ENCODE data around the gene SLC38A2. TPM values are rescaled to one million over a fixed set of nuclear protein-coding genes. Genes with fewer than 3 reads are reported as not detected.

The SLC38A2 gene
- total RNA-seq, 1 donor from 2014 or later, result 140 TPM

DNA sequence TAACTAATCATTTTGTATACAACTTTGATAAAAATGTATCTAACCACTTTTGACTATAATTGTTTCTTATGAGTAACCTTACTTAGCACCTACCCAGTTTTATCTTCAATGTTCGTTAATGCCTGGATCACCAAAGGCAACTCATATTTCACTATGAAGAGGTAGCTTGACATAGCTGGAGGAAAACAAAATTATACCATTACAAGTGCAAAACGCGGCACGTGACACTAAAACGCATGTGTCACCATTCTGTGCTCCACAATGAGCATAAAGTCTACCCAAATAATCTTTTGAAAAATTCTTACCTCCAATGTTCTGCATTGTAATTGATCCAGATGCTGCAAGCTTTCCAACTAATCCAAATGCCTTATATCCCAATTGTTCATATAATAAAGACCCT lies 5.8 kb downstream of the SLC38A2 start:
- intact Hi-C loops (cut with DNase I), result no loop called here

DNA sequence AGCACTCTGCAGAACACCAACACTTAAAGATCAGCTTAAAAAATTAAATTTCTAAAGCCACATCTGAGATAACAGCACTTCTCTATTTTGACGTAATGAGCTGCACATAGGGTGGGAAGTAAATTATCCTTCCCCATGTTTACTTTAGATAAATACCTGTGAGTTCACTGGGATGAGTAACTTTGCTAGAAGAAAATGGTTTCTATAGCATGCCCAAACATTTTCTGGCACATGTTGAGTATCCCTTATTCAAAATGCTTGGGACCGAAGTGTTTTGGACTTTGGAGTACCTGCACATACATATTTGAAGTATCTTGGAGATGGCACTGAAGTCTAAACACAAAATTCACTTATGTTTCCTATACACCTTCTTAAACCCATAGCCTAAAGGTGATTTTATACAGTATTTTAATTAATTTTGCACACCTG lies 6.6 kb downstream of the SLC38A2 start:
- intact Hi-C loops (cut with DNase I), result no loop called here
- no peak for DNase-seq (ENCODE audit: low spot score)

More for the DNA sequence above, 5.8 kb downstream of the SLC38A2 start:
- no peak for DNase-seq (ENCODE audit: low spot score)

DNA sequence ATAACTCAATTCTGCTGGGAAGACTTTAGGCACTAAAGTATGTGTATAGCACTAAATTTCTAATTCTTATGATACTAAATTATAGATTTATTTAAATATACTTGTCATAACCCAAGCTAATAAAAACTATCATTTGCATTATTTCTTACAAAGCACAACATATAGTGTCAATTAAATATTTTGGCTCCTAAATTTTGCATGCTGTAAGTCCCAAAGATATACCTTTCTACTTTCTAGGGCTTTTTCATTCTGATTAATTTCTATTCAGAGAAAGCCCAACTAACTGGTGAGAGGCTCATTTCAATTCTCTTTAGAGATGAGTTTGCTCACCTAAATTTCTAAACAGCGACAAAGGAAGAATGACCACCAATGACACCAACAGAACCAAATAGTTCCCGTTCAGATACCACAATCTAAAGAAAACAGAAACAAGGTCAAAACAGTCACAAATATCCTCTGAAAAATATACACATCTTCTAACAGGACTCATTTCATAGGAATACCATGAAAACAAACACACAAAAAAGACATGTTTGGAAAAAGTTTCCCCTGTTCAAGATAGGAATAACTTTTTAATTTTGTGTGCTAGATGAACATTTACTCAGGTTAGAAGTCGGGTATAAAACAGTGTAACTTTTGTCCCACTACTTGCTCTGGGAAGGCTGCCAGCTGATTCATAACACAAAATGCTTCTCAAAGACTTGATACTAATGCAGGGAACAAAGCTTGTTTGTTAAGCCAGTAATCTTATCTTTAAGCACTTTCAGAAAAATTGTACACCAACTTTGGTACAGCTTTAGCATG lies 7.6 kb downstream of the SLC38A2 start:
- no peak for DNase-seq (ENCODE audit: low spot score)
- intact Hi-C loops (cut with DNase I), result no loop called here

DNA sequence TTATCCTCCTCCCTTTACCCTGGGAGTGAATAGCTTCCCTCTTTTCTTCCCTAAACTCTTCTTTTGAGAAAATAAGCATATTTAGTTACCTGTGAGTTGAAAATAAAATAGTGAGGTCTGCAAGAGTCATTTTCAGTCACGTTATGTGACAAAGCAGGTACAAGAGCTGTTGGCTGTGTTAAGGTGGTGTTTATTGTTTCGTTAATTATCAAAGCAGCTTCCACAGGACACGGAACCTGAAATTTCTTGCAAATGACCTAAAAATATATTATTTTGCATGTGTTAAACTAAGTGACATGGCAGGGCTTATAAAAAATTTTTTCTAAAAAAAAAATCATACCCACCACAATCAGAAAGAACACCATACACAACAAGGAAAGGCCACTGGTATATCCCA lies 8.3 kb downstream of the SLC38A2 start:
- no peak for DNase-seq (ENCODE audit: low spot score)
- intact Hi-C loops (cut with DNase I), result no loop called here

DNA sequence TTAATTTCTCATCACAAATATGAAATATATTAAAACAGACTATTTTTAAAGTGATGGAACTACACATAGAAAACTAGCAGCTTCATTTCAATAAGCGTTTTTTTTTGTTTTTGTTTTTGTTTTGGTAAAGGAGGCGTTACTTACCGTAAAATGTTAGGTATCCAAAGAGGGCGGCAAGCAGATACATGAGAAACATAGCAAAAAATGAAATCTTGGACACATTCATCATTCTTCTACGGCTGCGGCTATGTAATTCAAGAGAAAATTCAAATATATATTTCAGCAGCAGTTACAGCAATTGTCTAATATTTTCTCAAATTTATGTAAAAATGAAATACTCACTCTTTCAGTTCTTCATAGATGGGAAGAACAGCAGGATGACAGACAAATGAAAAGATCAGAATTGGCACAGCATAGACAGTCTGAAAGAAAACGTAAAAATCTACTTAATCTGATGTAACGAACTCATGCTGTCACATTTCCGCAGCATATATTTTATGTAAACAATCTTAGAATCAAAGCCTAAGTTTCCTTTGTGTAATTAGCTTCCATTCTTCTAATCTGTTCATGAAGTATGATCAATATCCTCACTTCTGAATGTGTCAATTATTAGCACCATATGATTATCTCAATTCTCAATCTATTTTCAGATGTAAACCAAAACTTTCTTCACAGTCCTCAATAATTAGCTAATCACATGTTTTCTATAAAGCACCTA lies 8.8 kb downstream of the SLC38A2 start:
- no peak for DNase-seq (ENCODE audit: low spot score)
- intact Hi-C loops (cut with DNase I), result no loop called here

DNA sequence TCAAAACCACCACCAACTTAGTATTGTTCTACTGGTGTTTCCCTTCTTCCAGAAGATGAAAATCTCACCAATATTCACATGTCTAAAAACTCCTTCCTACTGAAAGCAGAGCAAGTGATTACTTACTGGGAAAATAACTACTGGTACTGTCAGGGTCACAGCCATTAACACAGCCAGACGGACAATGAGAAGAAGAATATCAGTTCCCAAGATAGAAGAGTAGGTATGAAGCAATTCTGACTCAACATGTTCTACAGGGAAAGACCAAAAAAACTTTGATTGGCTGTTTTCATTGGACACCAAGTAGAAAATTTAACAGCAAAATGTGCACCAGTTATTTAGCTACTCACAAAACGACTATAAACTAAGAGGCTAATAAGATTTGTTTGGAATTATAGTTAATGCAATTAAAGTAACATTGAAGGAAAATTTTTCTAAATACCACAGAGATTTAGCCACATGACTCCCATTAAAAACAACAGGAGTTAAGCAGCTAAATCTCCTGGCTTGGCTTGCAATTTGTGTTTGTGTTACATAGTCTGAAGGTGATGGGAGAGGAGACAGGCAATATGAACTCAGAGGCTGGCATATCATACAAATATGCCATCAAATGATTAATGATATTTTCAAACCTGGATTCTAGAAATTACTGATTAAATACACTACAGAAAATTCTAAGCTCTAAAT lies 9.5 kb downstream of the SLC38A2 start:
- DNase-seq (ENCODE audit: low spot score), result no peak
- intact Hi-C loops (cut with DNase I), result no loop called here

DNA sequence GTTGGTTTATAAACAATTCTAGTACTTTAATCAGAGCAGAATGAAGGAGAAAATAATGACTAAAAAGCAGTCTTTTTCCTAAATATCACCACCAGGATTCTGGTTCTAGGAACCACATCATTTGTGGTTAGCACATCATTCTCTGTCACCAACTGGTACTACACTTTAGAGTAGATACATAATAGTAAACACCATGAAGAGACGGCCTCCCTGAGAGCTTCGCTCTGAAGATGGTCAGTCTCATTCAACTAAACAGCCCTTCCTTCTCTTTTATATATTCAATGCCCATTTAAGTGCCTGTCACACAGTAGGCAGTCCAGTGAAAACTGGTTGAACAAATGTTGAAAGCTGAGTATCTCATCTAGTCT lies 10.9 kb downstream of the SLC38A2 start:
- DNase-seq (ENCODE audit: low spot score), result no peak
- intact Hi-C loops (cut with DNase I), result no loop called here

DNA sequence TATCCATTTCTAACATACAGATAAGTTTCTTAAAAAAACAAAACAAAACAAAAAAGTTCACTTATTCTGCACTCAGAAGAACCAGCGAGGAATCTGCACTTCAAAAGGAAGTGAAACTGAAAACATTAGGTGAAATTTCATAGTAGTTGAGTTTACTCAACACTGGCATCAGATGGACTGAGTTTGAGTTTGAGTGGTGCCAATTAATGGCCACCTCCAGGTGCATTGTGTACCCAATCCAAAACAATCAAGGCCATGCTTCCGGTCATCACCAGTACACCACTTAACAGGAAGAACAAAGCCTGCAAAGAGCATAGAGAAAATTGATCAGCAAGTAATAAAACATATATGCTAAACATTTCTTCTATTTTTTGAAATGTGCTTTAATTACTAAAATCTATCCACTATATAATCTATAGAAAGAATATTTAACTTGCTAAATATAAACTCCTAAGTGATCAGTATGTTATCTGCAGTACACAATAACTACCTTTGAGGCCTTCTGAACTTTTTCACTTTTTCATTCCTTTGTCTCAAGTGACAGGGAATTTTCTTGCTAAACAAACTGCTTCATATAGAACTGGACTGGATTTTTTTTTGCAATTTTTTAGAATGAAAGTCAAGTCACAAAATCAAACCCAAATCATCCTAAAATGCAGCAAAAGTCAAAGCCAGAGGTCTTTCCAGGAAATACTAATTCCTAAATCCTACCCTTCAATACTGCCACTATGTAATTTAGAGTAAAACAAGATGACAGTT lies 11.5 kb downstream of the SLC38A2 start:
- intact Hi-C loops (cut with DNase I), result no loop called here
- DNase-seq (ENCODE audit: low spot score), result no peak

DNA sequence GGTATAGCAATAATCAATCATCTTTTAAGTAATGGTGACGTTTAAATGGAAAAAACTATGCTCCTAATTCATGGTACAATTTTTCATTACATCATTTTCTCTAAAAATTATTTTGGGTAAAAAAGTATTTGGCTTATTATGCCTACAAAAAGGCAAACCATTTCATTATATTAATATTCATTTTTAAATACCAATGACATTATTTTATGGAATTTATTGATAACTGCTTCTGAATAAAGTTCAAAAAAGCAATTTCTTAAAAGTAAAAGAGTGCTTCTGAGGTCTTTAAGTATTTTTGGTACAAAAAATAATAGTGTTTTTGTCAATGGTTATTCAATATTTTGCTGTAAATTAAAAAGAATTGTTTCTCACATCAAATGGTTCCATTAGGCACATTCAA lies 12.2 kb downstream of the SLC38A2 start:
- intact Hi-C loops (cut with DNase I), result no loop called here
- no peak for DNase-seq (ENCODE audit: low spot score)

DNA sequence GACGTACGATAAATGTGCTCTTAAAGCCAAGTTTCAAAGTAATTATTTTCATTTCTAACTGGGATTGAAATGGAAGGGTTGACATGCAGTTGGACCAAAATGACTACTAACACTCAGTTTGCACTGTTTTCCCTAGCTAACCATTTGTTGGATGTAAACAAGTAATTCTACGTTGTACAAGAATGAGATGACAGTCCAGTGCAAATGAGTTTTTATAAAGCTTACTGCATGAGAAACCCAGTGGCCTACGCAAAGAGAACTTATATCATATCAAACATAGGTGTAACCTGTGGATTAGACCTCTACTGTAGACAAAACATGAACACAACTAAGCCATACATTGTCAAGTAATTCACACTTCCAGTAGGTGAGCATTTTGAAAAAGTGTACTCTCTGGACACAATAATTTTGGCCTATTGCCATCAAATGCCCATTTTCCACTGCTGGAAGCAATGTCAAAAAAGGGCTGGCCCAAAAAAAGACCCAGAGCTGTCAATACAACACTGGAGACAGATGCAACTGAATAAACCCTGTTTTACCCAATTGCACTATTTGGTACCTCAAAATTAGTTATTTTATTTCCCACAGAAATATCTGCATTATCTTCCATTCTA lies 12.8 kb downstream of the SLC38A2 start:
- intact Hi-C loops (cut with DNase I), result no loop called here
- no peak for DNase-seq (ENCODE audit: low spot score)

DNA sequence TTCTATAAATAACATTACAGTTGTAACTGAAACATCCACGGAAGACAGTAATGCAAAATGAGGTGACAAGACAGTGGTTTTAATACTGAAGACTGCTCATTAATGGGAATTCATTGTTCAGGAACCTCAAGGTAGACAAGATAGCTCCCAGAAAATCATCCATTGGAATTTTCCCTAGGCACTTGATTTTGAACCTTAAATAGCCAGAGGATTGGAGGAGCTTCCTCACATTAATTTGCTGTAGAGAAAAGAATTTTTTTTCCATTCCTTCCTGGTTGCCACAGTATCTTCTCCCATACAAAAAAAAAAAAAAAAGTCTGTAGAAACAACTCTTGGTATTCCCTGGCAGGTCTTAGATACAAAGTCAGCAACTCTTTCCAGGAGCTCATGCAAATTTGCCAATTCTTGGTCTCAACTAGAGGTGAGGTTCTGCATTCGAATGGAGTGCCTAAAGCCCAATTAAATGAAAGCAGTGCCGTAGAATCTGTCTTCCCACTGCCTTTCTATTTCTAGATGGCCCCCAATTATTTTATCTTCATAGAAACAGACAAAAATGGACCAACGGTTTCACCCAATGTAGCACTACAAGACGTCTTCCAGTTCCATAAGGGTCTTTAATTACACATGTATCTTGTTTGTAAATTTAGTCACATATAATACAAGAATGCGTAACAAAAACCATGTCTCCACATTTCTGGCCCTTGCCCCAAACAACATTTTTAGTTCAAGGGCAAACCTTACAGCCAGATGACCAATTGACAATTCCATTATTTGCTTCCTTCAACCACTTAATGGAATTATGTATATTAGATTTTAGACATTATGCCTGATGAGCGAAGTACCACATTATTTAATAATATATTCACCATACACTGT lies 13.5 kb downstream of the SLC38A2 start:
- intact Hi-C loops (cut with DNase I), result no loop called here
- DNase-seq (ENCODE audit: low spot score), result no peak

DNA sequence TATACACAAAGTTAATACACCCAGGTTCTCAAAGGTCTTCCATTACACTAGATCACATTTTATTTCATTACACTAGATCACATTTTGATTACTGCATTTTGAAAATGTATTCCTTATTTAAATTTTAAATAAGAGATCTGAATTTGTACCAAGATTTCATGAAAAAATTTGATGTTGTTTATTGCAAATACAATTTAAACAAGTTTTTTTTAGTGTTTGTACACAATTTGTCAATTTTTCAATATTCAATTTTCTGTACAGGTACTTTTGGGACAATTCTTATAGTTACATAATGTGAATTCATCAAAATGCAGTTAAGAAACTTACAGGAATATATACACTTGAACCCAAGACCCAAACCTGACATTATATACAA lies 14.3 kb downstream of the SLC38A2 start:
- DNase-seq (ENCODE audit: low spot score), result no peak
- intact Hi-C loops (cut with DNase I), result no loop called here

DNA sequence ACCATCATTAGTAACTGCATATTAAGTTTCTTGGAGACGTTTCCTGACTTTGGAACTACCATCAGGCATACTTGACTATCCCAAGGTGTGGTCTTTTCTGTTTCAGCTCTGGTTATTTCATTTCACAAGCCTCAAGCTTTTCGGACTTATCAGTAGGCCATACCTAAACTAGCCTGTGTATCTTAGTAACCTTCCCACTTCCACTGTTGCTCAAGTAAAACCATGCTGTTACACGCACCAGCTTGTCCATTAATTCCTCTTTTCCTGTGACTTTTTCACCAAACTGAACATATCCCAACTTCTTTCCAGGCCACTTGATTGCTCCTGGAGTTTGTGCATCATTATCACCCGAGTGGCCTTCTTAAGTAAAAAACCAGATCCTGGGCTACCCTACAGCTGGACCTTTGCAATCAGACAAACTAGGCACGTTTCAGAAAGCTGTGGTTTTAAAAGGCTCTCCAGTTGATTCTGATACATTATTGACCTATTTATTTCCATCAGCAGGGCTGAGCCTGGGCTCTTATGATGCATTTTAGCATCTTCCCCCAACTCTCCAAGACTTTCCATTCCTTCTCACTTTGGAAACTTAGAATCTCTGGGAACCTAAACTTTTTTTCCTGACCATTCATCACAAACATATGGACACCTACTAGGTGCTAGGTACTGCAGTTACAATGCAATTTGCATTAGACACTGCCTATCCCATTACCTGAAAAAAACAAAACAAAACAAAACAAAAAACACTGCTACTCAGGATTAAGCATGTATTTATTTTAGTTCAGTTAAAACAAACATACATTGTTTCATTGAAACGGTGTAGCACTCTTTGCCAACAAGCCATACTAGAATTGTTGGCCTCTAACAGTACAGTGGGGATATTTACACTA lies 14.9 kb downstream of the SLC38A2 start:
- DNase-seq (ENCODE audit: low spot score), result no peak
- intact Hi-C loops (cut with DNase I), result no loop called here

DNA sequence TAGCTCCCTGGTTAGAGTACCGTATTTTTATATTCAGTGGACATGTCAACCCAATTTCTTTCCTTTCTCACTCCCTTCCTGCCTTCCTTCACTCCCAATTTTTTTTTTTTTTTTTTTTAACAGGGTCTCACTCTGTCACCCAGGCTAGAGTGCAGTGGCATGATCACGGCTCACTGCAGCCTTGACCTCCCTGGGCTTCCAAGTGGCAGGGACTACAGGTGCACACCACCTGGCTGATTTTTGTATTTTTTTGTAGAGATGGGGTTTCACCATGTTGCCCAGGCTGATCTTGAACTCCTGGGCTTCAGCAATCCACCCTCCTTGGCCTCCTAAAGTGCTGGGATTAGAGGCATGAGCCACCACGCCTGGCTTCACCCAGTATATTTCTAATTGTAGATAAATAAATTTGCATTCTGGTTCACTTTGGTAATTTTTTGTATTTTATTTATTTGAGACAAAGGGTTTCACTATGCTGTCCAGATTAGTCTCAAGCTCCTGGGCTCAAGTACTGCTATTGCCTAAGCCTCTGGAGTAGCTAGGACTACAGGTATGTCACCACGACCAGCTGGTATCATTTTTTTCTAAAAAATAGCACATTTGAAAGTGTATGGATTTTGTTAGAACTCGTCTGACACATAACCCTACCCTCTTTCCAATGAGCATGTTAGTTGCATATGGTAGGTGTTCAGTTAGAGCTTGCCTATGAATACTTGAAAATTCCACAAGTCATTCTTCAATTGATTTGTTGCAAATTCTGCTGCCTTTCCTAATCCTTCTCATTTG lies 15.7 kb downstream of the SLC38A2 start:
- DNase-seq (ENCODE audit: low spot score), result no peak
- intact Hi-C loops (cut with DNase I), result no loop called here

DNA sequence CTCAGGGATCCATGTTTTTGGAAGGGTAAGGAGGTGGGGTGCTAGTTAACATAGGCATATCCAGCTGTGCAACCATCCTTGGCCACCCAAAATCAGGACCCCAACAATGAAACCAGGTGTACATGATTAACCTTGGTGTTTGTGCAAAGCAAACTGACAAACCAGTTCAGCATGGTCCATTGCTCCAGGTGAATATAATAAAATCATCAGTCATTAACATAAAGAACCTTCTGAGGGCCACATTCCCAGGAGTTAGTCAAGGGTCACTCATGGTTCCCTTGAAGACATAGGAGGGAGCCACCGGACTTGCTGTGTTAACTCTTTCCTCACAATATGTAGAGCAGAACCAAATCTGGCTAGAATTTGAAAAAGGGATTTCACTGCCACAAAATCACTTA lies 17.8 kb downstream of the SLC38A2 start:
- intact Hi-C loops (cut with DNase I), result no loop called here
- no peak for DNase-seq (ENCODE audit: low spot score)

DNA sequence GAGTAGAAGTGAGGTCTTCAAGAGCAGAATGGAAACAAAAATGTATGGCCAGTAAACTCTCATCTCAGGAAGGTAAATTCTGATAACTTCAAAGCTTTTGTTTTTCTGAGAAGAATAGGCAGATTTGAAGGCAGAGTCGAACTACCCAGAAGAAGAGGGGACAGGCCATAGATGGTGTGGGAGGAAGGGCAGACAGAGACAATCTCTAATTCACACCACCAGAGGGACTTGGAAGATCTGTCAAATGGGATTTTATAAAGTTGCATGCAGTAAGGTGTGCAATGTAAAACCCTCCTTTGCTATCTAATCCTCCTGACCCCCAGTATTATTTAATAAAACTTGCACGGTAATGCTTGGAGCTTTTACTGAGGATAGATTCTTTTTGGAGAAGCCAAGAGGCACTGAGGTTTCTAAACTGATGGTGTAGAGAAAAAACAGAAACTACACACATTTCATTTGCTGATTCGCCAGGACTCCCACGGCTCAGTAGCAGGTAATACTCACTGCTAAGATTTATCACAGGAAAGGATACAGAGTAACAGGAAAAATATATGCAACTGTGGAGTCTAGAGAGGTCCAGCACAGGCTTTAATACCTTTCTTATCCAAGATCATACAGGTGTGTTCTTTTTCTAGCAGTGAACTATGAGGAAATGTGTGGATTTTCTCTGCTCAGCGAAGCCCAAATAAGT lies 18.3 kb downstream of the SLC38A2 start:
- intact Hi-C loops (cut with DNase I), result no loop called here
- no peak for DNase-seq (ENCODE audit: low spot score)
